ENCODE results near the gene ISM1.

Gene ISM1

GRCh38 chr20:13318871-13319521 lies 97.9 kb downstream of the ISM1 start:
- DNase-seq: no peak

- DNase-seq: no peak
Measured at GRCh38 chr20:13320702-13321101, 99.6 kb downstream of the ISM1 start.

DNA sequence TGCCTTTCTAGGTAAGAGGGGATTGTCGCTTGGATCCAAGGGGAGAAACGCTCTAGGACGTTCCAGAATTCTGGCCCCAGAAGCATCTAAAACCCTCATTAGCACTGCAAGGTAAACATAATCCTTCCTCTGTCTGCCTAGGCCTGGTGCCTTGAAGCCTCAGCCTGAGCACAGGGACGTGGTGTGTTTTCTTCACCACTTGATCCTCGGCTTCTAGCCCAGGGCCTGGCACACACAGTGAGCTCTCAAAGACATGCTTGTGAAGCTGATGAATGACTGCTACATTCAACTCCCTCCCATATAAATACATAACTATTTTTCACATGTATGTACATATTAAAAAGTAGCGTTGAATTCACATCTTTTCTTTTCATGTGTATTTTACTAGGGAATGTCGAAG lies 100.3 kb downstream of the ISM1 start:
- DNase-seq: no peak

GRCh38 chr20:13322198-13322597 lies 101.1 kb downstream of the ISM1 start:
- DNase-seq: no peak

GRCh38 chr20:13322621-13323020 lies 101.5 kb downstream of the ISM1 start:
- no peak for DNase-seq

GRCh38 chr20:13325033-13325432 lies 104.0 kb downstream of the ISM1 start:
- DNase-seq: no peak

GRCh38 chr20:13325796-13326340 lies 104.8 kb downstream of the ISM1 start:
- DNase-seq: no peak

- no peak for DNase-seq
Measured at GRCh38 chr20:13331536-13331935, 110.5 kb downstream of the ISM1 start.

- DNase-seq: no peak
Measured at GRCh38 chr20:13333036-13333435, 112.0 kb downstream of the ISM1 start.

DNA sequence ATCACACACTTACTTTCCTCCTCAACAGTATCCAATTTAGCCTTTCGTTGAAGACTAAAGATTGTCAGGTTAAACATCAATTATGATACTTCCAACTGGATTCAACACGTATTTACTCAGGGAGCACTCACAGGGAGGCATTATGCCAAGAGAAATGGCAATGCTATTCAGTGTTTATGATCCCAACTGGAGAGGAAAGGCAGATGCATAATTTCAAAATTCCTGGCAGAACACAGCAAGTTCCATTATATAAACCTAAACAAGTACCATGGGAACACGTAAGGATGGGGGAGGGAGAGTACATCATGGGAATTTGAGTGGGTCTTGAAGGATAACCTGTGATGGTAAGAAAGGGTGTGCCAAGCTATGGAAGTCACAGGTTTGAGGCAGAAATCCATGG lies 112.7 kb downstream of the ISM1 start:
- peak; percentile 40 for DNase-seq

DNA sequence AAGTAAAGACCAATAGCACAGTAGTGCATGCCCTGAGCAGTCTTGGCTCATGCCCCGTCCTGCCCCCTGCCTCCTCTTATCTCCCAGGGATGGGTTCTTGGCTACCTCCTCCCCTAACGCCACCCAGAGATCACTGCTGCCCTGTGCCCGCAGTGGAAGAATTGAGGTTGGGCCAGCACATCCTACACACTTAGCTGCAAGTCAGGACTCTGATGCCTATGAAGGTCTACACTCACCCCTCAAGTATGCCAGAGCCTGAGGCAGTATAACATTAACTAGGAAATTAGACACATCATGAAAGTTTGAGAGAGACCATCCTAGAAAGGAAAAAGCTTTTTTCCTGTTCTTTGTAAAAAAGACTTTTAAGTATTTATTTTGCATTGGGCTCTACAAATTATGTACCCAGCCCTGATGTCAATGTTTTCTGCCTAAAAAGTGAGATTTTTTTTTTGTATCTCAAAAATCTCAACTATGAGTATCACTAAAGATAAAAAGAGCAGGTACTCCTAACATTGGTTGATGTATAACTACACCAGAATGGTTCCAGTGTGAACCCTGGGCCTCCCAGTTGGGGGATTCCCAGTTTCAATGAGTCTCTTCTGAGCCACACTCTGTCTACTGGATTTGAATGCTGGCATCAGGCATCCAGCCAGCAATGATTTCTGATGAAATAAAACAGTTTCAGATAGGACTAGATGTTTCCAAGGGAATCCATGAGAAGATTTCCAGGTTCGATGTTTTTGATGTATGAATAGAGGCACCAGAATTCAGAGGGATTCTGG lies 115.4 kb downstream of the ISM1 start:
- no peak for DNase-seq

GRCh38 chr20:13337090-13337784 lies 116.2 kb downstream of the ISM1 start:
- DNase-seq: no peak

GRCh38 chr20:13338097-13338661 lies 117.1 kb downstream of the ISM1 start:
- no peak for DNase-seq

GRCh38 chr20:13338999-13339411 lies 117.9 kb downstream of the ISM1 start:
- DNase-seq: no peak

- DNase-seq: no peak
Measured at GRCh38 chr20:13340088-13340487, 119.0 kb downstream of the ISM1 start.

DNA sequence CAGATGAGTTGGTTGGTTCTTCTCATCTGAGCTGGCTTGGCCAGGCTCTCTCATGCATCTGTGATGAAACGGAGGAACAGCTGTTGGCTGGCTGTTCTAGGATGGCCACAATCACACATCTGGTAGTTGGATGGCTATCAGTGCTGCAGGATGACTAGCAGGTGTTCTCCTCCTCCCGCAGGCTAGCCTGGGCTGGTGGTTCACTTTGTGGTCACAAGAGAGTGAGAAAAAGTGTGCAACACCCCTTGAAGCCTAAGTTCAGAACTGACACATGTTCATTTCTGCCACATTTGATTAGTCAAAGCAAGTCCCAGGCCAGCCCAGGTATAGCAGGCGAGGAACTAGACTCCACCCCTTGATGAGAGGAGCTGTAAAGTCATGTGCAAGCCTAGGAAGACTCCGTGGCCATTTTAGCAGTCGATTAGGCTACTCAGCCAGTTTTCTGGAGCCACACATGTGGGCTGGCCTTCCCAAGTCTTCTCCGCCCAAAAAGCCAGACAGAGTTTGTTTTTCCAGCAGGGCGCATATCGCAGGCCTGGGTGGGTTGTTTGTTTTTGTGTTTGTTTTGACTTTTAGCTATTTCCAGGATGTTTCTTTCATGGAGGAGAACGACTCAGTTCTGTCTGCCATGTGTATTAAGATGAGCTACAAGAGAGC lies 120.8 kb downstream of the ISM1 start:
- DNase-seq: no peak

GRCh38 chr20:13342469-13343242 lies 121.6 kb downstream of the ISM1 start:
- no peak for DNase-seq

DNA sequence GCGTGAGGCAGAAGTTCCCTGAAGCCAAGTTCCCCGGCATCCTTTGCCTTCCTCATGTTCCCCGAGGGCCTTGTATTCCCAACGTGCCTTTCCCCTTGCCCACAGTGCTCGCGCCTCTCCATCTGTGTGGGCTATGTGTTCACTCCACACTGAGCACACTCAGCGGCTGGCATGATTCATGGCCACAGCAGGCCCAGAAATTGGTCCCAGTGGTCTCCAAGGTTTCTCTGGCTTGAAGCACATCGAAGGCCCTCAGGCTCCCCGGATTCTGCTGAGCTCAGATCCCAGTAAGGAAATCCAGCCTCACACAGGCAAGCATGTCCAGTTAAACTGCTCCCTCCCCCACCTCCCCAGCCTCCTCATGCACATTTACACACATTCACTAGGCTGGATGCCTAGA lies 123.6 kb downstream of the ISM1 start:
- DNase-seq: no peak

DNA sequence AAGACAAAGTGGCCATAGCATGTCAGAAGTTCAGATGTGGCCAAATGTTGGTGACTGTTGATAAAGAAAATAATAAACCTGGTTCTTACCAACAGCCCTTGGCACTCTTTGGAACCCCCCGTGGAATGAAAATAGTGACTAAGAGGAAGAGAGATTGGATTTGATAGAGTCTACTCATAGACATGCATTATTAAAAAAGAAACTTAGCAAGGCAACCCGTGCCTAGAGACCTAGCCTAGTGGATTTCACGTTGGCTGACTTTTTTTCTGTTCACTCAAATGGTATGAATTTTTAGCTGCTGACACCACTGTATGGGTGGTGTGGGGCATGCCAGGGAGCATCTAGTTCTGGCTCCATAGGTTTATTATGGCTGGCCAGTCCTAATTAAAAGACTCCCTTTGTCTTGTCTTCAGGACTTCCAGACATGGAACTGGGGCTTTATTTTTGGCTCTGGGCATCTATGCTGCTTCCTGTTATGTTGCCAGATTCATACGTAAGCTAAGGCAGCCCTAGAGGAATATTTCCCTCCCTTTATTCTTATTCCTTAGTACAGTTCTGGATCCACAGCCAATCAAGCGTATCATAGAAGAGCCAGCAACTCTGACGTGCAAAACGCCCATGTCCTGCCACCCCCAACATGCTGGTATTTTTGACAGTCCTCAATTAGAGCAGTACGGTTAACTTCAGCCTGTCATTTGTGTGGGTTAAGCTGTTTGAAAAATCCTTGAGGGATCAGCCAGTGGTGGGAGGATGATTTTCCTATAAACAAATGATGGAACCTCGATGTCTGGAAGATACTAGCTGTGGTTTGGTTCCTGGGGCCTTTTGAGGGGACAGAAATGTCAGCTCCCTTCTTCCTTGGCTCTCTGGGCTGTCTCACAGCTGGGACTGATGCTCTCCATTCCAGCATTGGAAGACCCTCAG lies 127.5 kb downstream of the ISM1 start:
- DNase-seq: no peak

GRCh38 chr20:13349235-13349604 lies 128.1 kb downstream of the ISM1 start:
- DNase-seq: no peak

All from NCI-H2029 treated with DMSO at 0.1 percent for 48 hours (cell line).